Right lobe of liver (tissue), 6 donors: ENCODE data around the gene KCNN2. TPM values are rescaled to one million over a fixed set of nuclear protein-coding genes. Genes with fewer than 3 reads are reported as not detected.

Source experiments
- ATAC-seq, 4 donors: fragments of 200-7000 bp; cut with Tn5 transposase; one replicate each; pipeline ENCODE4 v1.9.1; 2020; ENCODE audit warnings: mild to moderate bottlenecking in 4 of 4, moderate library complexity in 4 of 4
- DNase-seq, 3 donors: peaks; one replicate each; pipeline ENCODE4 v3.0.0-alpha.2; 2020
- H3K27ac ChIP-seq, 3 donors: fragments of 200-600 bp; one replicate each; pipeline ENCODE4 v1.8.0; 2022
- H3K27me3 ChIP-seq, 2 donors: fragments of 200-600 bp; one replicate each; pipeline ENCODE4 v1.8.0; 2022
- H3K36me3 ChIP-seq, 4 donors: fragments of 200-600 bp; sonication (generic) in 1 of 4; one replicate each; pipeline versions ENCODE4 v1.5.1 to v1.8.0; 2017 to 2022; ENCODE audit warnings: control low read depth in 1 of 4
- H3K4me1 ChIP-seq, 4 donors: fragments of 200-600 bp; sonication (generic) in 1 of 4; one replicate each; pipeline versions ENCODE4 v1.5.1 to v1.8.0; 2017 to 2022; ENCODE audit warnings: control low read depth in 1 of 4
- H3K4me3 ChIP-seq, 3 donors: fragments of 200-600 bp; one replicate each; pipeline ENCODE4 v1.8.0; 2022
- H3K9me3 ChIP-seq, 4 donors: fragments of 200-600 bp; sonication (generic) in 1 of 4; one replicate each; pipeline versions ENCODE4 v1.5.1 to v1.8.0; 2017 to 2022; ENCODE audit warnings: control low read depth in 1 of 4
- CTCF ChIP-seq, 4 donors: fragments of 200-600 bp in 3 of 4; fragments of 450-650 bp in 1 of 4; IDR thresholded peaks; one replicate each; pipeline versions ENCODE4 v1.5.1 to v1.8.0; 2016 to 2022; ENCODE audit warnings: antibody characterized with exemption in 4 of 4, mild to moderate bottlenecking in 2 of 4
- POLR2A ChIP-seq: fragments of 450-650 bp; IDR thresholded peaks from one replicate; pipeline ENCODE4 v1.6.1; 2017; ENCODE audit warnings: antibody characterized with exemption, mild to moderate bottlenecking
- WGBS: methylation state at CpG from one replicate; pipeline ENCODE4 v1.1.6; 2018; ENCODE audit warnings: low coverage, low lambda C conversion rate; ENCODE audit not compliant: insufficient coverage; ENCODE audit errors: missing lambda C conversion rate; 5-methylcytosine and 5-hydroxymethylcytosine counted together
- intact Hi-C, 2 donors: fragments of 100-400 bp; cut with DNase I; formaldehyde crosslinking; loops; one replicate each; pipeline versions ENCODE4 v1.11.2 to v1.14.1; 2022
- total RNA-seq, 6 experiments: library from RNA; depleted of rRNA in 2 of 6; stranded (reverse); fragments of >200 nt in 2 of 6; fragmentation: NEBNext Ultra II Directional in 3 of 6; extraction: Animal tissue kit (Norgen Biotek cat#: 25700) in 3 of 6; gene quantifications; one replicate each; pipeline versions ENCODE4 v1.1.0 to v1.2.4, GENCODE V29; 2016 to 2023
- donor health status: DM: no; HTN: yes; CAD: no.
- donor health status: DM: no; HTN: no; CAD: no.
- donor health status: DM: no; HTN: no; CAD: no.
- donor health status: DM: no; HTN: yes; CAD: no.
- donor health status: DM: no; HTN: yes; CAD: no.

KCNN2 gene
- total RNA-seq, 6 experiments from 2014 or later: 0.60 to 17.4 (median 6.5) TPM

- intact Hi-C loops: loop anchor here in 1 of 2 donors (10.0 kb wide), 1 partner anchor 94 kb away; the partner anchor contains the start of gene KCNN2
- no peak for ATAC-seq
Observed at GRCh38 chr5:114458726-114459125, 96.9 kb downstream of the KCNN2 start.

GRCh38 chr5:114467171-114467570 is 105.3 kb downstream of the KCNN2 start:
- no peak overlapping the region for H3K27ac ChIP-seq
- ATAC-seq: no peak
- H3K36me3 ChIP-seq: no peaks in the 10 kb centered on the region
- H3K27me3 ChIP-seq: no peaks in the 10 kb centered on the region
- no peaks in the 10 kb centered on the region for H3K4me1 ChIP-seq
- no peaks in the 10 kb centered on the region for H3K9me3 ChIP-seq
- WGBS: 60% methylated on average over 5 of the region's 5 CpGs
- intact Hi-C loops: no loop called here
- no peak for DNase-seq
- H3K4me3 ChIP-seq: no peak overlapping the region
- TF ChIP-seq CTCF (IDR thresholded peaks at IDR 0.05): no peak
- no peak for TF ChIP-seq POLR2A

More at GRCh38 chr5:114458726-114459125, 96.9 kb downstream of the KCNN2 start:
- no peak for TF ChIP-seq POLR2A
- no peak for TF ChIP-seq CTCF (IDR thresholded peaks at IDR 0.05)
- WGBS: 40% methylated on average over 4 of the region's 5 CpGs
- Histone ChIP-seq H3K9me3 (no peaks in the 10 kb centered on the region), H3K27me3 (no peaks in the 10 kb centered on the region), H3K36me3 (no peaks in the 10 kb centered on the region), H3K4me3 (no peak overlapping the region), H3K4me1 (no peaks in the 10 kb centered on the region), H3K27ac (no peak overlapping the region)
- no peak for DNase-seq

- 29% methylated on average over 3 of the region's 3 CpGs for WGBS
- no peak overlapping the region for H3K4me3 ChIP-seq
- TF ChIP-seq POLR2A: no peak
- TF ChIP-seq CTCF (IDR thresholded peaks at IDR 0.05): no peak
- no peaks in the 10 kb centered on the region for H3K27me3 ChIP-seq
- intact Hi-C loops: no loop called here
- DNase-seq: no peak
- H3K27ac ChIP-seq: no peak overlapping the region
- H3K36me3 ChIP-seq: no peaks in the 10 kb centered on the region
- ATAC-seq: peak in 1 of 4 donors; percentile 42
- H3K9me3 ChIP-seq: no peaks in the 10 kb centered on the region
- H3K4me1 ChIP-seq: peaks cover 0 to 2% (median 0%) of the 10 kb centered on the region in 4 donors
Observed at GRCh38 chr5:114467729-114468128, 105.9 kb downstream of the KCNN2 start.

GRCh38 chr5:114469372-114469771 is 107.5 kb downstream of the KCNN2 start:
- 71% methylated on average over 4 of the region's 4 CpGs for WGBS
- Histone ChIP-seq H3K27me3 (no peaks in the 10 kb centered on the region), H3K4me1 (peaks cover 0 to 14% (median 0%) of the 10 kb centered on the region in 4 donors), H3K9me3 (no peaks in the 10 kb centered on the region), H3K4me3 (no peak overlapping the region), H3K36me3 (no peaks in the 10 kb centered on the region), H3K27ac (no peak overlapping the region)
- no peak for DNase-seq
- intact Hi-C loops: no loop called here
- TF ChIP-seq POLR2A: no peak
- no peak for TF ChIP-seq CTCF (IDR thresholded peaks at IDR 0.05)
- no peak for ATAC-seq

GRCh38 chr5:114471529-114471928 is 109.7 kb downstream of the KCNN2 start:
- DNase-seq: no peak
- no peaks in the 10 kb centered on the region for H3K9me3 ChIP-seq
- no peak overlapping the region for H3K27ac ChIP-seq
- no peaks in the 10 kb centered on the region for H3K27me3 ChIP-seq
- H3K4me3 ChIP-seq: no peak overlapping the region
- no peaks in the 10 kb centered on the region for H3K36me3 ChIP-seq
- H3K4me1 ChIP-seq: peaks cover 0 to 14% (median 0%) of the 10 kb centered on the region in 4 donors
- TF ChIP-seq POLR2A: no peak
- TF ChIP-seq CTCF (IDR thresholded peaks at IDR 0.05): no peak
- peak; percentile 28 to 54 (median 42) for ATAC-seq
- intact Hi-C loops: no loop called here
- 3% methylated on average over 2 of the region's 2 CpGs for WGBS
